WTC11 (cell line): Measurements from ENCODE around the gene PLEKHN1. TPM values are rescaled to one million over a fixed set of nuclear protein-coding genes. Genes with fewer than 3 reads are reported as not detected.

Source experiments
- ATAC-seq: fragments of 200-7000 bp; cut with Tn5 transposase; 2 replicates; pipeline ENCODE4 v1.10.0; 2021; ENCODE audit warnings: mild to moderate bottlenecking, moderate library complexity
- CTCF ChIA-PET: fragments of 300-600 bp; sonication (Branson Sonifier 250); formaldehyde crosslinking; loops from one replicate; lab custom pipeline; 2021; ENCODE audit warnings: antibody characterized with exemption; lab: Charles Lee
- POLR2A ChIA-PET: fragments of 350-600 bp; sonication (Branson Sonifier 250); formaldehyde crosslinking; loops from one replicate; lab custom pipeline; 2021; ENCODE audit warnings: antibody characterized with exemption; lab: Charles Lee
- DNase-seq: peaks from one replicate; pipeline ENCODE4 v3.0.0; 2021; ENCODE audit warnings: low spot score
- H3K27ac Mint-ChIP-seq: 2 replicates; pipeline ENCODE4 v1.8.0; 2021; ENCODE audit warnings: mixed read lengths
- H3K27me3 Mint-ChIP-seq: 2 replicates; pipeline ENCODE4 v1.8.0; 2021; ENCODE audit warnings: low read depth, mild to moderate bottlenecking, moderate library complexity, mixed read lengths
- H3K36me3 Mint-ChIP-seq: 2 replicates; pipeline ENCODE4 v1.8.0; 2021; ENCODE audit warnings: mixed read lengths
- H3K4me1 Mint-ChIP-seq: 2 replicates; pipeline ENCODE4 v1.8.0; 2022; ENCODE audit warnings: mixed read lengths
- H3K4me3 Mint-ChIP-seq: 2 replicates; pipeline ENCODE4 v1.8.0; 2021; ENCODE audit warnings: mild to moderate bottlenecking, moderate library complexity, mixed read lengths
- H3K9me3 Mint-ChIP-seq: 2 replicates; pipeline ENCODE4 v1.8.0; 2021; ENCODE audit warnings: mixed read lengths
- CBFB ChIP-seq: sonication (generic); formaldehyde crosslinking; IDR thresholded peaks from 2 replicates; pipeline ENCODE4 v1.8.1; 2022; ENCODE audit warnings: mild to moderate bottlenecking, low read depth, missing genetic modification reagents
- EMX1 ChIP-seq: fragments of 250-450 bp; sonication (Bioruptor Pico); IDR thresholded peaks from 2 replicates; pipeline ENCODE4 v1.8.0; 2021; ENCODE audit warnings: mild to moderate bottlenecking
- FOXJ3 ChIP-seq: sonication (generic); formaldehyde crosslinking; IDR thresholded peaks from 2 replicates; pipeline ENCODE4 v1.9.0; 2021; ENCODE audit warnings: missing genetic modification reagents, mild to moderate bottlenecking, borderline replicate concordance
- NR2C2 ChIP-seq: sonication (generic); formaldehyde crosslinking; IDR thresholded peaks from 2 replicates; pipeline ENCODE4 v1.8.0; 2022; ENCODE audit warnings: mild to moderate bottlenecking, missing genetic modification reagents
- OVOL2 ChIP-seq: fragments of 250-450 bp; sonication (Bioruptor Pico); IDR thresholded peaks from 2 replicates; pipeline ENCODE4 v1.9.0; 2021; ENCODE audit warnings: mild to moderate bottlenecking, borderline replicate concordance
- RORB ChIP-seq: fragments of 250-450 bp; sonication (Bioruptor Pico); IDR thresholded peaks from 2 replicates; pipeline ENCODE4 v1.9.0; 2021; ENCODE audit warnings: mild to moderate bottlenecking
- SP1 ChIP-seq: sonication (generic); formaldehyde crosslinking; conservative IDR thresholded peaks from 2 replicates; pipeline ENCODE4 v1.8.1; 2022; ENCODE audit warnings: missing genetic modification reagents
- TEAD1 ChIP-seq: sonication (generic); formaldehyde crosslinking; IDR thresholded peaks from 2 replicates; pipeline ENCODE4 v1.8.0; 2022; ENCODE audit warnings: mild to moderate bottlenecking, missing genetic modification reagents
- ZNF219 ChIP-seq: sonication (generic); formaldehyde crosslinking; IDR thresholded peaks from 2 replicates; pipeline ENCODE4 v1.8.0; 2023; ENCODE audit warnings: missing genetic modification reagents, mild to moderate bottlenecking, borderline replicate concordance
- ZNF263 ChIP-seq: sonication (generic); formaldehyde crosslinking; IDR thresholded peaks from 2 replicates; pipeline ENCODE4 v1.8.1; 2022; ENCODE audit warnings: low read depth, mild to moderate bottlenecking, moderate library complexity, missing genetic modification reagents
- ZNF317 ChIP-seq: sonication (generic); formaldehyde crosslinking; IDR thresholded peaks from 2 replicates; pipeline ENCODE4 v1.8.1; 2023; ENCODE audit warnings: low read depth, mild to moderate bottlenecking, moderate library complexity, missing genetic modification reagents, borderline replicate concordance
- ZNF416 ChIP-seq: fragments of 250-450 bp; sonication (Bioruptor Pico); IDR thresholded peaks from 2 replicates; pipeline ENCODE4 v1.9.0; 2021; ENCODE audit warnings: mild to moderate bottlenecking, inconsistent platforms
- ZNF423 ChIP-seq: fragments of 250-450 bp; sonication (Bioruptor Pico); IDR thresholded peaks from 2 replicates; pipeline ENCODE4 v2.1.2; 2022; ENCODE audit warnings: mild to moderate bottlenecking, moderate library complexity
- total RNA-seq: library from RNA; stranded (reverse); gene quantifications from 3 replicates; pipeline ENCODE4 v1.2.3, GENCODE V29; 2021
- TF ChIP-seq, protein P1 (sequence below): sonication (generic); formaldehyde crosslinking; IDR thresholded peaks from 2 replicates; pipeline ENCODE4 v1.8.1; 2023; ENCODE audit warnings: mild to moderate bottlenecking, missing genetic modification reagents, borderline replicate concordance
- TF ChIP-seq, protein P2 (sequence below): fragments of 250-450 bp; sonication (Bioruptor Pico); IDR thresholded peaks from 2 replicates; pipeline ENCODE4 v1.9.0; 2021; ENCODE audit warnings: mild to moderate bottlenecking, borderline replicate concordance
- TF ChIP-seq, protein P3 (sequence below): sonication (generic); formaldehyde crosslinking; IDR thresholded peaks from 2 replicates; pipeline ENCODE4 v1.8.1; 2022; ENCODE audit warnings: mild to moderate bottlenecking, moderate library complexity, missing genetic modification reagents
- TF ChIP-seq, protein P4 (sequence below): fragments of 200-600 bp; IDR thresholded peaks from 2 replicates; pipeline ENCODE4 v1.8.0; 2022; ENCODE audit warnings: antibody characterized with exemption
- TF ChIP-seq, protein P5 (sequence below): sonication (generic); formaldehyde crosslinking; IDR thresholded peaks from 2 replicates; pipeline ENCODE4 v1.8.0; 2022; ENCODE audit warnings: mild to moderate bottlenecking, missing genetic modification reagents
- TF ChIP-seq, protein P6 (sequence below): sonication (generic); formaldehyde crosslinking; IDR thresholded peaks from 2 replicates; pipeline ENCODE4 v1.8.0; 2022; ENCODE audit warnings: mild to moderate bottlenecking, missing genetic modification reagents

Gene PLEKHN1
- total RNA-seq, 1 experiment from 2014 or later, result 3.4 TPM

DNA sequence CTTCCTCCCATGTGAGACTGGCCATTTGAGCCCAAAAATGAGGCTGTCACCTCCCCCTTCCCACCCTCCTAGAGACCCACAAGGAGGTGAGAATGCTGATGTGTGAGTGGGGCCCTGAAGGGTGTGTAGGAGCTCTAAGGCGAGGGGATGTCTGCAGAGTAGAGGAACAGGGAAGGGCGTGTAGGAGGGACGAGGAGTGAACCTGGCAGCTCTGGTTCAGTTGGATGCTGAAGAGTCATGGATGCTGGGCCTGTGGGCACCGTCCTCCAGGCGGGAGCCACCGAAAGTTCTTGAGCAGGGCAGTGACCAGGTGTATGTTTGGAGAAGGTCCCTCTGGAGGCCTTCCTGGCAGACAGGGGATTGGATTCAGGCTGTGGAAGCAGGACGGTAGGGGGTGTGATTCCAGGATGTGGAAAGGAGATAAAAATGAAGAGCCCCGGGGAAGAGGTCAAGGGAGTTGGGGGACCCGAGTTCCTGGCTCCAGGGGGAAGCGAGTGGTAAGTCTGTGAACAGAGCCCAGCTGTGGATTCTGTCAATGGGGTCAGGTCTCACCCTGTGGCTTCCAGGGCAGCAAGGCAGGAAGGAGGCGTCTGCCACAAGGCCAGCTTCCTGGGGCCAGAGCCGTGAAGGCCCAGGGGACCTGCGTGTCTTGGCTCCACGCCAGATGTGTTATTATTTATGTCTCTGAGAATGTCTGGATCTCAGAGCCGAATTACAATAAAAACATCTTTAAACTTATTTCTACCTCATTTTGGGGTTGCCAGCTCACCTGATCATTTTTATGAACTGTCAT, 34.7 kb upstream of the PLEKHN1 start:
- H3K4me3 Mint-ChIP-seq, result no peak overlapping the region
- POLR2A ChIA-PET, result no interaction called here
- TF ChIP-seq, protein P1, sequence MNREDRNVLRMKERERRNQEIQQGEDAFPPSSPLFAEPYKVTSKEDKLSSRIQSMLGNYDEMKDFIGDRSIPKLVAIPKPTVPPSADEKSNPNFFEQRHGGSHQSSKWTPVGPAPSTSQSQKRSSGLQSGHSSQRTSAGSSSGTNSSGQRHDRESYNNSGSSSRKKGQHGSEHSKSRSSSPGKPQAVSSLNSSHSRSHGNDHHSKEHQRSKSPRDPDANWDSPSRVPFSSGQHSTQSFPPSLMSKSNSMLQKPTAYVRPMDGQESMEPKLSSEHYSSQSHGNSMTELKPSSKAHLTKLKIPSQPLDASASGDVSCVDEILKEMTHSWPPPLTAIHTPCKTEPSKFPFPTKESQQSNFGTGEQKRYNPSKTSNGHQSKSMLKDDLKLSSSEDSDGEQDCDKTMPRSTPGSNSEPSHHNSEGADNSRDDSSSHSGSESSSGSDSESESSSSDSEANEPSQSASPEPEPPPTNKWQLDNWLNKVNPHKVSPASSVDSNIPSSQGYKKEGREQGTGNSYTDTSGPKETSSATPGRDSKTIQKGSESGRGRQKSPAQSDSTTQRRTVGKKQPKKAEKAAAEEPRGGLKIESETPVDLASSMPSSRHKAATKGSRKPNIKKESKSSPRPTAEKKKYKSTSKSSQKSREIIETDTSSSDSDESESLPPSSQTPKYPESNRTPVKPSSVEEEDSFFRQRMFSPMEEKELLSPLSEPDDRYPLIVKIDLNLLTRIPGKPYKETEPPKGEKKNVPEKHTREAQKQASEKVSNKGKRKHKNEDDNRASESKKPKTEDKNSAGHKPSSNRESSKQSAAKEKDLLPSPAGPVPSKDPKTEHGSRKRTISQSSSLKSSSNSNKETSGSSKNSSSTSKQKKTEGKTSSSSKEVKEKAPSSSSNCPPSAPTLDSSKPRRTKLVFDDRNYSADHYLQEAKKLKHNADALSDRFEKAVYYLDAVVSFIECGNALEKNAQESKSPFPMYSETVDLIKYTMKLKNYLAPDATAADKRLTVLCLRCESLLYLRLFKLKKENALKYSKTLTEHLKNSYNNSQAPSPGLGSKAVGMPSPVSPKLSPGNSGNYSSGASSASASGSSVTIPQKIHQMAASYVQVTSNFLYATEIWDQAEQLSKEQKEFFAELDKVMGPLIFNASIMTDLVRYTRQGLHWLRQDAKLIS (CRISPR knock-in tag), result no peak
- TF ChIP-seq ZNF263 (CRISPR knock-in tag), result no peak
- TF ChIP-seq, protein P2, sequence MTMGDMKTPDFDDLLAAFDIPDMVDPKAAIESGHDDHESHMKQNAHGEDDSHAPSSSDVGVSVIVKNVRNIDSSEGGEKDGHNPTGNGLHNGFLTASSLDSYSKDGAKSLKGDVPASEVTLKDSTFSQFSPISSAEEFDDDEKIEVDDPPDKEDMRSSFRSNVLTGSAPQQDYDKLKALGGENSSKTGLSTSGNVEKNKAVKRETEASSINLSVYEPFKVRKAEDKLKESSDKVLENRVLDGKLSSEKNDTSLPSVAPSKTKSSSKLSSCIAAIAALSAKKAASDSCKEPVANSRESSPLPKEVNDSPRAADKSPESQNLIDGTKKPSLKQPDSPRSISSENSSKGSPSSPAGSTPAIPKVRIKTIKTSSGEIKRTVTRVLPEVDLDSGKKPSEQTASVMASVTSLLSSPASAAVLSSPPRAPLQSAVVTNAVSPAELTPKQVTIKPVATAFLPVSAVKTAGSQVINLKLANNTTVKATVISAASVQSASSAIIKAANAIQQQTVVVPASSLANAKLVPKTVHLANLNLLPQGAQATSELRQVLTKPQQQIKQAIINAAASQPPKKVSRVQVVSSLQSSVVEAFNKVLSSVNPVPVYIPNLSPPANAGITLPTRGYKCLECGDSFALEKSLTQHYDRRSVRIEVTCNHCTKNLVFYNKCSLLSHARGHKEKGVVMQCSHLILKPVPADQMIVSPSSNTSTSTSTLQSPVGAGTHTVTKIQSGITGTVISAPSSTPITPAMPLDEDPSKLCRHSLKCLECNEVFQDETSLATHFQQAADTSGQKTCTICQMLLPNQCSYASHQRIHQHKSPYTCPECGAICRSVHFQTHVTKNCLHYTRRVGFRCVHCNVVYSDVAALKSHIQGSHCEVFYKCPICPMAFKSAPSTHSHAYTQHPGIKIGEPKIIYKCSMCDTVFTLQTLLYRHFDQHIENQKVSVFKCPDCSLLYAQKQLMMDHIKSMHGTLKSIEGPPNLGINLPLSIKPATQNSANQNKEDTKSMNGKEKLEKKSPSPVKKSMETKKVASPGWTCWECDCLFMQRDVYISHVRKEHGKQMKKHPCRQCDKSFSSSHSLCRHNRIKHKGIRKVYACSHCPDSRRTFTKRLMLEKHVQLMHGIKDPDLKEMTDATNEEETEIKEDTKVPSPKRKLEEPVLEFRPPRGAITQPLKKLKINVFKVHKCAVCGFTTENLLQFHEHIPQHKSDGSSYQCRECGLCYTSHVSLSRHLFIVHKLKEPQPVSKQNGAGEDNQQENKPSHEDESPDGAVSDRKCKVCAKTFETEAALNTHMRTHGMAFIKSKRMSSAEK (CRISPR knock-in tag), result no peak
- TF ChIP-seq NR2C2 (CRISPR knock-in tag), result no peak
- no peak for TF ChIP-seq SP1
- TF ChIP-seq OVOL2, result no peak
- TF ChIP-seq, protein P3, sequence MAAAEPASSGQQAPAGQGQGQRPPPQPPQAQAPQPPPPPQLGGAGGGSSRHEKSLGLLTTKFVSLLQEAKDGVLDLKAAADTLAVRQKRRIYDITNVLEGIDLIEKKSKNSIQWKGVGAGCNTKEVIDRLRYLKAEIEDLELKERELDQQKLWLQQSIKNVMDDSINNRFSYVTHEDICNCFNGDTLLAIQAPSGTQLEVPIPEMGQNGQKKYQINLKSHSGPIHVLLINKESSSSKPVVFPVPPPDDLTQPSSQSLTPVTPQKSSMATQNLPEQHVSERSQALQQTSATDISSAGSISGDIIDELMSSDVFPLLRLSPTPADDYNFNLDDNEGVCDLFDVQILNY, result no peak
- TF ChIP-seq FOXJ3 (CRISPR knock-in tag), result no peak
- no peak for TF ChIP-seq ZNF416 (CRISPR knock-in tag)
- no peak for TF ChIP-seq ZNF317 (CRISPR knock-in tag)
- no peak for TF ChIP-seq TEAD1
- no peak for TF ChIP-seq CBFB (CRISPR knock-in tag)
- no peak for TF ChIP-seq ZNF423
- TF ChIP-seq, all 79 proteins: peak for 0
- no peaks in the 10 kb centered on the region for H3K36me3 Mint-ChIP-seq
- no peaks in the 10 kb centered on the region for H3K9me3 Mint-ChIP-seq
- ATAC-seq, result no peak
- peaks cover 87% of the 10 kb centered on the region for H3K27me3 Mint-ChIP-seq
- CTCF ChIA-PET, result interaction anchor here (1.0 to 1.5 kb wide), 2 partner anchors 9 kb away, joined by 3 to 5 read pairs; no protein-coding TSS in a partner anchor
- H3K4me1 Mint-ChIP-seq, result peaks cover 10% of the 10 kb centered on the region
- no peak overlapping the region for H3K27ac Mint-ChIP-seq
- DNase-seq, result no peak

DNA sequence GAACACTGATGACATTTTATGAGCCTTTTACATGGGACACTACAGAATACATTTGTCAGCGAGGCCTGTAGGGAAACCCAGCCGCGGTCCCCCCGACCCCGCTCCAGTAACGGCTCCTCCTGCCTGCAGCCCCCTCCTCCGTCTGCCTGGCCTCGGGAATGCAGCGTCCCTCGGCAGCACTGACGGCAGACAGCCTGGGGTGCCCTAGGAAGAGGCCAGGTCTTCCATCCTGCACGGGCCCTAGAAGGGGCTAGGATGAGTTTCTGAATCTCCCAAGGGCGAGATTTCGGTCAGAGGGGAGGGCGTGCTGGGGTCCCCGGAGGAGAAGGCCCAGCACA, 34.1 kb upstream of the PLEKHN1 start:
- Mint-ChIP-seq H3K36me3 (no peaks in the 10 kb centered on the region), H3K4me3 (no peak overlapping the region), H3K27me3 (peaks cover 87% of the 10 kb centered on the region), H3K27ac (no peak overlapping the region), H3K4me1 (peaks cover 10% of the 10 kb centered on the region), H3K9me3 (no peaks in the 10 kb centered on the region)
- TF ChIP-seq ZNF219 (CRISPR knock-in tag), result no peak
- no peak for TF ChIP-seq RORB (CRISPR knock-in tag)
- TF ChIP-seq NR2C2 (CRISPR knock-in tag), result no peak
- TF ChIP-seq, protein P4, sequence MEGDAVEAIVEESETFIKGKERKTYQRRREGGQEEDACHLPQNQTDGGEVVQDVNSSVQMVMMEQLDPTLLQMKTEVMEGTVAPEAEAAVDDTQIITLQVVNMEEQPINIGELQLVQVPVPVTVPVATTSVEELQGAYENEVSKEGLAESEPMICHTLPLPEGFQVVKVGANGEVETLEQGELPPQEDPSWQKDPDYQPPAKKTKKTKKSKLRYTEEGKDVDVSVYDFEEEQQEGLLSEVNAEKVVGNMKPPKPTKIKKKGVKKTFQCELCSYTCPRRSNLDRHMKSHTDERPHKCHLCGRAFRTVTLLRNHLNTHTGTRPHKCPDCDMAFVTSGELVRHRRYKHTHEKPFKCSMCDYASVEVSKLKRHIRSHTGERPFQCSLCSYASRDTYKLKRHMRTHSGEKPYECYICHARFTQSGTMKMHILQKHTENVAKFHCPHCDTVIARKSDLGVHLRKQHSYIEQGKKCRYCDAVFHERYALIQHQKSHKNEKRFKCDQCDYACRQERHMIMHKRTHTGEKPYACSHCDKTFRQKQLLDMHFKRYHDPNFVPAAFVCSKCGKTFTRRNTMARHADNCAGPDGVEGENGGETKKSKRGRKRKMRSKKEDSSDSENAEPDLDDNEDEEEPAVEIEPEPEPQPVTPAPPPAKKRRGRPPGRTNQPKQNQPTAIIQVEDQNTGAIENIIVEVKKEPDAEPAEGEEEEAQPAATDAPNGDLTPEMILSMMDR, result no peak
- TF ChIP-seq, protein P5, sequence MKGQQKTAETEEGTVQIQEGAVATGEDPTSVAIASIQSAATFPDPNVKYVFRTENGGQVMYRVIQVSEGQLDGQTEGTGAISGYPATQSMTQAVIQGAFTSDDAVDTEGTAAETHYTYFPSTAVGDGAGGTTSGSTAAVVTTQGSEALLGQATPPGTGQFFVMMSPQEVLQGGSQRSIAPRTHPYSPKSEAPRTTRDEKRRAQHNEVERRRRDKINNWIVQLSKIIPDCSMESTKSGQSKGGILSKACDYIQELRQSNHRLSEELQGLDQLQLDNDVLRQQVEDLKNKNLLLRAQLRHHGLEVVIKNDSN, result no peak
- no peak for TF ChIP-seq EMX1 (CRISPR knock-in tag)
- TF ChIP-seq, protein P6, sequence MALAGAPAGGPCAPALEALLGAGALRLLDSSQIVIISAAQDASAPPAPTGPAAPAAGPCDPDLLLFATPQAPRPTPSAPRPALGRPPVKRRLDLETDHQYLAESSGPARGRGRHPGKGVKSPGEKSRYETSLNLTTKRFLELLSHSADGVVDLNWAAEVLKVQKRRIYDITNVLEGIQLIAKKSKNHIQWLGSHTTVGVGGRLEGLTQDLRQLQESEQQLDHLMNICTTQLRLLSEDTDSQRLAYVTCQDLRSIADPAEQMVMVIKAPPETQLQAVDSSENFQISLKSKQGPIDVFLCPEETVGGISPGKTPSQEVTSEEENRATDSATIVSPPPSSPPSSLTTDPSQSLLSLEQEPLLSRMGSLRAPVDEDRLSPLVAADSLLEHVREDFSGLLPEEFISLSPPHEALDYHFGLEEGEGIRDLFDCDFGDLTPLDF (CRISPR knock-in tag), result no peak
- TF ChIP-seq ZNF423, result no peak
- ATAC-seq, result no peak
- ChIA-PET POLR2A (no interaction called here), CTCF (no interaction called here)
- DNase-seq, result no peak
